Thyroid gland (tissue), 4 donors: Measurements from ENCODE around the gene CAMK1D. TPM values are rescaled to one million over a fixed set of nuclear protein-coding genes. Genes with fewer than 3 reads are reported as not detected.

Source experiments
- DNase-seq, 2 donors: peaks; one replicate each; pipeline ENCODE4 v3.0.0-alpha.2; 2019
- H3K27ac ChIP-seq, 3 donors: fragments of 200-600 bp; sonication (generic); 1 replicate in 2 of 3; 2 replicates in 1 of 3; pipeline ENCODE4 v1.5.1; 2016 to 2019; ENCODE audit warnings: mild to moderate bottlenecking in 1 of 3, moderate library complexity in 1 of 3
- H3K27me3 ChIP-seq: fragments of 200-600 bp; sonication (generic); one replicate; pipeline ENCODE4 v1.5.1; 2019
- H3K36me3 ChIP-seq, 2 donors: fragments of 200-600 bp; sonication (generic); one replicate each; pipeline ENCODE4 v1.5.1; 2016 to 2019
- H3K4me1 ChIP-seq, 2 donors: fragments of 200-600 bp; sonication (generic); one replicate each; pipeline ENCODE4 v1.5.1; 2017 to 2019
- H3K4me3 ChIP-seq, 3 donors: fragments of 200-600 bp; sonication (generic); replicated peaks in 1 of 3; 1 replicate in 2 of 3; 2 replicates in 1 of 3; pipeline ENCODE4 v1.5.1; 2016; ENCODE audit warnings: mild to moderate bottlenecking in 1 of 3
- H3K9me3 ChIP-seq: fragments of 200-600 bp; sonication (generic); one replicate; pipeline ENCODE4 v1.5.1; 2017
- POLR2A ChIP-seq, 2 donors: fragments of 450-650 bp; IDR thresholded peaks; one replicate each; pipeline ENCODE4 v1.6.1; 2017; ENCODE audit warnings: antibody characterized with exemption in 2 of 2, mild to moderate bottlenecking in 2 of 2, moderate library complexity in 1 of 2
- WGBS, 2 donors: methylation state at CpG; one replicate each; pipeline ENCODE4 v1.1.5; 2017; 5-methylcytosine and 5-hydroxymethylcytosine counted together
- intact Hi-C: fragments of 100-400 bp; cut with DNase I; formaldehyde crosslinking; loops from one replicate; pipeline ENCODE4 v1.15.1; 2023
- total RNA-seq, 4 donors: library from RNA; depleted of rRNA; stranded (reverse); fragments of >200 nt; gene quantifications; one replicate each; pipeline ENCODE4 v1.2.3, GENCODE V29; 2016
- TF ChIP-seq, protein P1 (sequence below), 6 experiments: fragments of 200-600 bp in 3 of 6; fragments of 450-650 bp in 3 of 6; sonication (generic) in 3 of 6; IDR thresholded peaks; one replicate each; pipeline ENCODE4 v1.5.1; 2016 to 2019; ENCODE audit warnings: antibody characterized with exemption in 6 of 6, mild to moderate bottlenecking in 2 of 6, inconsistent platforms in 1 of 6, moderate library complexity in 1 of 6

CAMK1D gene
- total RNA-seq, 4 donors from 2014 or later, result 12.2 to 29.6 (median 17.4) TPM

DNA sequence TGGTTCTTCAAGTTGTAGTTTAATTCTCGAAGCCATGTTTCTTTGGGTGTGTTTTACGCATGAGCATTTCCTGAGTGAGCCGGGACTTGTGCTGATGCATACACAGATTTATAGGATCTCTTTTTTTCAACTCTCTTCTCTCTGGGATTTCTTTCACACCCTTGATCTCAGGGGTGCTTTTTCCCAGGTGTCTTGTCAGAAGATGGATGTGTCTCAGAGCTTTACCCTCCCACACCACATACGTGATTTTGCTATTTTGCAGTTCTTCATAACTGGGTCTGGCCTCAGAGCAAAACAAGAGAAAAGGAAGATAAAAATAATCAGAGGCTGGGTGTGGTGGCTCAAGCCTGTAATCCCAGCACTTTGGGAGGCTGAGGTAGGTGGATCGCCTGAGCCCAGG is 177.0 kb downstream of the CAMK1D start:
- Histone ChIP-seq H3K36me3 (no peaks in the 10 kb centered on the region), H3K9me3 (no peaks in the 10 kb centered on the region), H3K27me3 (no peaks in the 10 kb centered on the region), H3K4me3 (no peak overlapping the region), H3K4me1 (peaks cover 0 to 4% of the 10 kb centered on the region in 2 donors), H3K27ac (no peak overlapping the region)
- no peak for DNase-seq
- intact Hi-C loops, result no loop called here
- 96 to 97% methylated on average over 5 of the region's 5 CpGs for WGBS, 2 donors
- TF ChIP-seq POLR2A (IDR thresholded peaks at IDR 0.05), result no peak

DNA sequence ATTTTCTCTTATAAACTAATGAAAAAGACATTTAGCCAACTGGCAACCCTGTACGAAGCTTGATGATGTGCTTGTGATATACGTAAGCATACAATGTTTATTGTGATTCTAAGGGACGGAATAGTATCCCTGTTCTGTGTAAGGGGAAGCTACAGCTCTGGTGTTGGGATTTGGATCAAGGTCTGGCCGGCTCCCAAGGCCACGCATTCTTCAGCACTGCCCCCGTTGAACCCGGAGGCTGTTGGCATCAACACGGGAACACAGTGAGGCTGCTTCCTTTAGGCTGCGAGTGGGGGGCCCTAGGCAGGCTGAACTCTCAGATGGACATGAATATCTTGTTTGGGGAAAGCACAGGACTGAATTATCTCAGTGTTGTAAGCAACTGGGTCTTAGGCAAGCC is 180.6 kb downstream of the CAMK1D start:
- no peaks in the 10 kb centered on the region for H3K9me3 ChIP-seq
- no peak overlapping the region for H3K4me3 ChIP-seq
- peaks cover 0 to 8% of the 10 kb centered on the region in 2 donors for H3K4me1 ChIP-seq
- intact Hi-C loops, result no loop called here
- no peak for DNase-seq
- H3K27me3 ChIP-seq, result no peaks in the 10 kb centered on the region
- H3K36me3 ChIP-seq, result no peaks in the 10 kb centered on the region
- WGBS, 2 donors, result 82 to 83% methylated on average over 9 of the region's 9 CpGs
- TF ChIP-seq POLR2A (IDR thresholded peaks at IDR 0.05), result no peak
- TF ChIP-seq, protein P1, sequence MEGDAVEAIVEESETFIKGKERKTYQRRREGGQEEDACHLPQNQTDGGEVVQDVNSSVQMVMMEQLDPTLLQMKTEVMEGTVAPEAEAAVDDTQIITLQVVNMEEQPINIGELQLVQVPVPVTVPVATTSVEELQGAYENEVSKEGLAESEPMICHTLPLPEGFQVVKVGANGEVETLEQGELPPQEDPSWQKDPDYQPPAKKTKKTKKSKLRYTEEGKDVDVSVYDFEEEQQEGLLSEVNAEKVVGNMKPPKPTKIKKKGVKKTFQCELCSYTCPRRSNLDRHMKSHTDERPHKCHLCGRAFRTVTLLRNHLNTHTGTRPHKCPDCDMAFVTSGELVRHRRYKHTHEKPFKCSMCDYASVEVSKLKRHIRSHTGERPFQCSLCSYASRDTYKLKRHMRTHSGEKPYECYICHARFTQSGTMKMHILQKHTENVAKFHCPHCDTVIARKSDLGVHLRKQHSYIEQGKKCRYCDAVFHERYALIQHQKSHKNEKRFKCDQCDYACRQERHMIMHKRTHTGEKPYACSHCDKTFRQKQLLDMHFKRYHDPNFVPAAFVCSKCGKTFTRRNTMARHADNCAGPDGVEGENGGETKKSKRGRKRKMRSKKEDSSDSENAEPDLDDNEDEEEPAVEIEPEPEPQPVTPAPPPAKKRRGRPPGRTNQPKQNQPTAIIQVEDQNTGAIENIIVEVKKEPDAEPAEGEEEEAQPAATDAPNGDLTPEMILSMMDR (IDR thresholded peaks at IDR 0.05), result no peak
- no peak overlapping the region for H3K27ac ChIP-seq

DNA sequence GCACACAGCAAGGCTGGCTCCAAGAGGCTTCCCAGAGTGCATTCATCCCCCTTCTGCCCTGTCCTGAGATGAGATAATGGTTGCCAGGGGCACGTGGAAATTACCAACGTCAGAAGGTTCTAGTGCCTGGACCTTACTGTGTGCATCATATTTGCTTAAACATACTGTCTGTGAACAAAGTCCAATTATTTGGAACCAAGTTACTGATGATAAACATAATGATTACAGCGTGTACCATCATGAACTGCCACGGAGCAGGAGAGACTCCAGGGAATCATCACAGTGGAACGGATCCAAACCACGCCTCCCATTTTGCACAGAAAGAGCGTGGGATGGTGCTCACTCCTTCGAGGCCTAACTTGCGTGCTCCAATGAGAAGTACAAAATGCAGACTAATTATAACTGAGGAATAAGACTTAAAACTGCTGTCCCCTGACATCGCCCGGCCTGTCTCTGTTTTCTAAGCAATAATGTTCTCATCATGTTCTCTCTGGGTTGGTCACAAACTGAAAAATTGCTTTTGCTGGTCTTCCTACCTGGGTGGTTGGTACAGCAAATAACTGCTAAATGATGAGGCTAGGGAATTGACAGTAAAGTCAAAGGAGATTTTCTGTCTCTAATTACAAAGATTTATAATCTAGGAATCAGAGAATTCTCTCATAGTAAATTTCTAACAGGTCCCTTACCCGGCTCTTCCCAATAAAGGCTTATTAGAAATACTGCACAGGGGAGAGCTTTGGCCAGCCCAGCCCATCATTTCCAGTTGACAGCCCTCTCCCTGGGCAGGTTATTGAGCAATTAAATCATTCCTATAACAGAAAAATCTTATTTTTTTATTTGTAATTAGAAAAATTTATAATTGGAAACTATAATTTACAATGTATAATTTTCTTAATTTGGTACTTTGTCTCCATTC is 182.2 kb downstream of the CAMK1D start:
- intact Hi-C loops, result no loop called here
- Histone ChIP-seq H3K4me3 (no peak overlapping the region), H3K4me1 (peaks cover 6 to 8% of the 10 kb centered on the region in 2 donors), H3K27me3 (no peaks in the 10 kb centered on the region), H3K36me3 (no peaks in the 10 kb centered on the region), H3K27ac (peak overlapping the region in 1 of 3 donors; percentile 36), H3K9me3 (no peaks in the 10 kb centered on the region)
- peak in 1 of 2 donors; percentile 27 for DNase-seq
- TF ChIP-seq, protein P1 (IDR thresholded peaks at IDR 0.05), result no peak
- no peak for TF ChIP-seq POLR2A (IDR thresholded peaks at IDR 0.05)
- 66 to 71% methylated on average over 12 of the region's 12 CpGs for WGBS, 2 donors

DNA sequence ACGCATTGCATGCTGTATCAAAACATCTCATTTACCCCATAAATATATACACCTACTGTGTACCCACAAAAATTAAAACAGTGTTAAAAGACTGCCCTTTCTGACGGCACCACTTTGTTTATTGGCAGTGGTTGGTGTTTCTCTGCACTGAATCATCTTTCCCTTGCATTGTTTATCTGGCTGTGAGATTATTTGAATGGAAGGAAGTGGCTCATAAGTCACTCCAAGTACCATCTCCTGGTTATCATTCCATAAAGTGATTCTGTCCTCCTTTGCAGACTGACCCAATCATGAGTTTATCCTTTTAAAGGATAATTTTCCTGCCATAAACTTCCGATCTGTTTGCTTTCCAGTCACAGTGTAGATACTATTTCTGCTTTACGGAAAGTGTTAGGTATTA is 183.8 kb downstream of the CAMK1D start:
- TF ChIP-seq, protein P1 (IDR thresholded peaks at IDR 0.05), result no peak
- TF ChIP-seq POLR2A (IDR thresholded peaks at IDR 0.05), result no peak
- DNase-seq, result no peak
- H3K27me3 ChIP-seq, result no peaks in the 10 kb centered on the region
- H3K4me1 ChIP-seq, result peaks cover 6 to 8% of the 10 kb centered on the region in 2 donors
- WGBS, 2 donors, result 88 to 93% methylated on average over 4 of the region's 4 CpGs
- no peak overlapping the region for H3K4me3 ChIP-seq
- no peak overlapping the region for H3K27ac ChIP-seq
- H3K36me3 ChIP-seq, result no peaks in the 10 kb centered on the region
- H3K9me3 ChIP-seq, result no peaks in the 10 kb centered on the region
- intact Hi-C loops, result no loop called here

DNA sequence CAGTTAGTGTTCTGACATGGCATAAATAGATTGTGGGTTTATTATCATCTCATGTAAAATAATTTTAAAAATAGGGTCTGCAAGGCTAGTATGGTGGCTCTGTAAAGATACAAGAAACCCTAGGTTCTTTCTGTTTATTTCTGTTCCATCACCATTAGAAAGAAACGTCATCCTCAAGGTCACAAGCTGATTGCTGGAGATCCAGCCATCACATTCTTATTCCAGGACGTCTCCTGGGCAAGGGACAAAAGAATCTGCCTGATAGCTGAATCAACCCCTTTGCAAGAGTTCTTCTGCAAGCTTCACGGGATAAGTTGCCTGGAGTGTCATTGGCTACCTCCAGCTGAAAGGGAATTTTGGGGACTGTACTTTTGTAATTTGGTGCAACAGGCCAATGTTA is 184.4 kb downstream of the CAMK1D start:
- no peak overlapping the region for H3K4me3 ChIP-seq
- no peak for DNase-seq
- H3K36me3 ChIP-seq, result no peaks in the 10 kb centered on the region
- TF ChIP-seq, protein P1 (IDR thresholded peaks at IDR 0.05), result no peak
- H3K27me3 ChIP-seq, result no peaks in the 10 kb centered on the region
- no peak overlapping the region for H3K27ac ChIP-seq
- intact Hi-C loops, result no loop called here
- H3K9me3 ChIP-seq, result no peaks in the 10 kb centered on the region
- peaks cover 6 to 8% of the 10 kb centered on the region in 2 donors for H3K4me1 ChIP-seq
- 91 to 94% methylated on average over 3 of the region's 3 CpGs for WGBS, 2 donors
